Stimulated activated CD8-positive, alpha-beta memory T cell treated with anti-CD3 and anti-CD28 coated beads, Interleukin-2, amount 100 ng/mL, for 1 hour (primary cell): ENCODE data around the gene AK1.

Experiments used
- DNase-seq, 2 donors: peaks; one replicate each; pipeline ENCODE4 v3.0.0-alpha.2; 2020; ENCODE audit warnings: low read depth in 2 of 2

Gene AK1

DNA sequence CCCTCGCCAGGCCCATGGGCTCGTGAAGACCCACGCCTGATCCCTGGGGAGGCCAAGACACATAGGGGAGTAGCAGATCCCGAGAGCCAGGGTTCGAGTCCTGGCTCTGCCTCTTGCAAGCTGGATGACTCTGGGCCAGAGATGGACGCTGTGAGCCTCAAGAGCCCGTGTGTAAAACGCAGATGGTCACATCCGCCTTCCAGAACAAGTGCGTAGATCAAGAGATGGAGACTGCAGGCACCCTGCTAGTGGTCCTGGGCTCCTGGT is 31.1 kb upstream of the AK1 start:
- no peak for DNase-seq

GRCh38 chr9:127907867-127908659 is 30.6 kb upstream of the AK1 start:
- DNase-seq: no peak

DNA sequence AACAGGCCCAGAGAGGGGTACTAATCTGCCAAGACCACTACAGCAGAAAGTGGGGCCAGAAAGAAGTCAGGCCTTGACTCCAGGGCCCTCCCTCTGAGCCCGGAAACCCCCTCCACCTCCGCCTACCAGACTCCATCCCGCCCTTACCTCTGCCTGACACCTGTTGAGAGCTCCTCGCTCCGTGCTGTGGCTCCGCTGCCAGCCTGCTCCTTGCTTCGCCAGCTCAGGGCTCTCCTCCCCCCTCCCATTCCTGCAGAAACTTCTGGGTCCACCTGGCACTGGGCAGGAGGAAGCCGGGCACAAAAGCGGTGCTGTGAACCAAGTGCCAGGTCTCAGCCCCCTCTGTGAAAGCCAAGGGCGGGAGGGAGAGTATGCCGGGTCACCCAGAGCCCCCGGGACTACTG is 28.3 kb upstream of the AK1 start:
- DNase-seq: peak; percentile 47 to 53

- DNase-seq: peak in 1 of 2 donors; percentile 44
Observed at GRCh38 chr9:127905004-127905728, 27.7 kb upstream of the AK1 start.

- no peak for DNase-seq
Observed at GRCh38 chr9:127904561-127905003, 27.1 kb upstream of the AK1 start.

DNA sequence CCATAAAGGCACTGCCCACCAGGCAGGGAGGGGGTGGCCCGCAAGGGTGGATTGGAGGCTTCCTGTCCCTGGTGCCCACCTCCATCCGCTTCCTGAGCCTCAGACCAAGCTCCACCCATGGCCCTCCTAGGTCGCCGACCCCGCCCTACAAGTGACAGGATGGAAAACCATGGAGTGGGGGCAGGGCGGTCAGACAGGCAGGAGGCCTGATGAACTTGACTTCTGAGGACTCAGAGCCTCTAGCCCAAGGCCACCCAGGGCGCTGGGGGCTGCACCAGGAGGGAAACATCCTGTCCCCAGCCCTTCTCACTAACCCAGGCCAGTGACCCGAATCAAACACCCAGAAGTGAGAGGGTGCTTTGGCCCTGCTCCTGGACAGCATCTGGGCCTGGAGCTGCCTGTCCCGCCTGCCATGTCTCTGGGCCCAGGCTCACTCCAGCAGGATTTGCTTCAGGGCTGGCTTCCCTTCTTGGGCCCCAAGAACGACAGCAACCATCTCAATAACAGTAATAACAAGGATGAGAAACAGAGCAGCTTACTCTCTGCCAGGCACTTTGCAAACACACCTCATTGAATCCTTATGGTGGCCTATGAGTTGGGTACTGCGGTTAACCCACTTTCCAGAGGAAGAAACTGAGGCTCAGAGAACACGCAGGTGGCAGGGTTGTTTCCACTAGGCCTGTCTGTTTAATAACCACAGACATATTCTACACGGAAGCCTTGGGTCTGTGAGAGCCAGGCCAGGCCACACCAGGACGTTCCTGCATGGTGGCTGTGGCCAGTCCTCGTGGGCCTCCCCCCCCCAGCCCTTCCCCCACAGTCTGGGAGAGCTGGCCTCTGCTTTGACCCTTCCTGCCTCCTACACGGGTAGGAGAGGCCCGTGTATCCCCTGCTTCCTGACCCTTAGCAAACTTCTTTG is 26.3 kb upstream of the AK1 start:
- peak in 1 of 2 donors; percentile 58 for DNase-seq

GRCh38 chr9:127899128-127899943 is 21.9 kb upstream of the AK1 start, which contains the start of gene ST6GALNAC6:
Gene ST6GALNAC6, minus strand, starts transcription at chr9:127899603. Its CDS starts 1,622 bp downstream, at chr9:127897981.
- DNase-seq: peak in 1 of 2 donors; percentile 50

GRCh38 chr9:127898433-127899127 is 21.1 kb upstream of the AK1 start:
- no peak for DNase-seq

- DNase-seq: no peak
Observed at GRCh38 chr9:127897193-127897692, 19.8 kb upstream of the AK1 start.

GRCh38 chr9:127896395-127897192 is 19.1 kb upstream of the AK1 start:
- DNase-seq: no peak

DNA sequence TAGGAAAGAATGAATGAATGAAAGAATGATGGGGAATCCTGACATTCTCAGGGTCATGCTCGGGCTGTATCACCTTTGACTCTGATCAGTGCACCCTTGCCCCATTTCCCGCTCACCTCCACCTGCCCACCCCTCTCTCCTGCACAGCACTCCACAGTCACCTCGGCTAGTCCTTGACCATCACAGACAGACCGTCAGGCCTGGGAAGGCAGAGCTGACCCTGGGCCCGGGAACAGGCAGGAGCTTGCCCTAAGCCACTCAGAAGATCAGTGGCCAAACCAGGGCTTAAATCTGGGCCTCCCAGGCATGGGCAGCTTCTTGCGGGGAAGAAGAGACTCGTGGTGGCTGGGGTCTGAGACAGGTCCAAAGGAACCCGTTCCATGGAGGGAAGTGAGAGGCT is 18.3 kb upstream of the AK1 start:
- no peak for DNase-seq

DNA sequence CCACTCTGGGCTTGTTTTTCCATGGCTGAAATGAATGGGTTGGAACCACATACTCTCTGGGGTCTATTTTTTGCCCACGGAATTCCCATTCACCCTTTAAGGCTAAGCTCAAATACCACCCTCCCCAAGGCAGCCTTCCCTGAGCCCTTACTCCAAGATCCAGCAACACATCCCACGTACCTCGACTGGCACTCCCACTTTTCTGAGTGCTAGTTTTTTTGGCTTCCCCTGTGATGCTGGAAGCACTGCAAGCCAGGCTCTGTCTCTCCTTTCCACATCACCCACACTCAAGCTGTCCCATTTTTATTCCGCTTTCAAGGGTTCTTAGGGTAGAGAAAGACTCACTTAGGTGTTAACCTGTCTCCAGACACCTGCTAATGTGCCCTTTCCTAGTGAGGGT is 15.9 kb upstream of the AK1 start:
- DNase-seq: no peak

- no peak for DNase-seq
Observed at GRCh38 chr9:127892831-127893230, 15.4 kb upstream of the AK1 start.

DNA sequence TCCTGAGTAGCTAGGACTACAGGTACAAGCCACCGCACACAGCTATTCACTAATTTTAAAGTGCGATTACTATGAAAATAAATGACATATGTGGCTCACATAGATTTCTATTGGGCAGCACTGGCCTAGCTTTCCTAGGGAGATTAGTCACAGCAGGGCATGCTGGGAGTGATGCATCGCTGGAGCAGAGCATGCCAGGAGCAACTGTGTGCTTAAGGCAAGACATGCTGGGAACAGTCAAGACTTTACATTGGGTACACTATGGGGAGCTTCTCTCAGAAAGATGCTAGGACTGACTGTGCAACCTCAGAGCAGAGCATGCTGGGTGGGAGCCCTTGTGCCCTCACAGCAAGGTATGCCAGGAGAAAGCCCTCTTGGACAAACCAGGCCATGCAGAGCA is 12.6 kb upstream of the AK1 start:
- DNase-seq: no peak

GRCh38 chr9:127887792-127888191 is 10.3 kb upstream of the AK1 start:
- DNase-seq: no peak

DNA sequence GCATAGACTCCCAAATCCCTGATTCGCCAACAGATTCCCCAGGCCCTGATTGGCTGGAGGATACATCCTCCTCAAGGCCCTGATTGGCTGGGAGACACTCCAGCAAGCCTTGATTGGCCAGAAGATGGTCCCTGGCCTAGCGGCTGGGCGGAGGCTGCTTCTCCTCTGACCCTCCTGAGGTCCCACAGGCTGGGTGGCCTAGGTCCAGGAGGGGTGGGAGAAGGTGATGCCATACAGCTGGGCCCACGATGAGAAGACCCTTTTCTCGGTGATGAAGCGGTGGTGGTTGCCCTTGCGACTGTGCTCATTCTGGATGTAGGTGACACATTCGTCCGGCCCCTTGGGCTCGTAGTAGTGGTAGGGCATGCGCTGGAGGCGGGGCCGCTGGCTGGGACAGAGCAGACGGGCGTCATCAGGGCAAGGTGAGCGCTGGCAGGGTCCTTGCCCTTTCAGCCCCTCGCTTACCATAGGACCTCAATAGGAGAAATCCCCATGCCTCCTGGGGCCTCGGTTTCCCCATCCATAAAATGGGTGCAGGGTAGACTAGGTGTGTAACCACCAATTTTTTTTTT is 9.0 kb upstream of the AK1 start:
- DNase-seq: no peak

GRCh38 chr9:127885508-127886281 is 8.2 kb upstream of the AK1 start:
- DNase-seq: no peak

DNA sequence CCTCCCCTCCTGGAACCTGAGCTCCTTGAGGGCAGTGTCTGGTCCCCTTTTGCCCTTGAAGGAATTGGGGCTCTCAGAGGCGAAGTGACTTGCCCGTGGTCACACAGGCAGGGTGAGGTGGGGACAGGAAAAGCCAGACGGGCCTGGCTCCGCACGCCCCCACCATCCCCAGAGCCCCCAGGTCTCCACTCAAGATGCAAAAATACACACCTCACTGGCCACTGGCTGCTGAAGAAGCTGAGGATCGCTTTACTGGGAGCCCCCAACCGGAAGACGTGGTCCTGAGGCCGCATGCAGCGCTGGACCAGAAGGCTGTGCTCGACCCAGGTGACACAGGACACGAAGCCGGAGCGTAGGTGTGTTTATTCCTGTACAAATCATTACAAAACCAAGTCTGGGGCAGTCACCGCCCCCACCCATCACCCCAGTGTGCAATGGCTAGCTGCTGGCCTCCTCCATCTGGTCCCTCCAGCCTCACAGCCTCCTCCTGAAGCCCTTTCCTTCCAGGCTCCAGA is 7.6 kb upstream of the AK1 start:
- DNase-seq: no peak
